Measurements from ENCODE around the gene KRT73. TPM values are rescaled to one million over a fixed set of nuclear protein-coding genes. Genes with fewer than 3 reads are reported as not detected.

Gene KRT73
- total and polyA plus RNA-seq, 8 donors: not detected

- Histone ChIP-seq H3K27ac (no peak overlapping the region), H3K4me1 (no peaks in the 10 kb centered on the region), H3K9me3 (no peaks in the 10 kb centered on the region), H3K36me3 (no peaks in the 10 kb centered on the region), H3K4me3 (no peak overlapping the region), H3K27me3 (peaks cover 0 to 37% (median under 1%) of the 10 kb centered on the region in 3 donors)
- 81 to 95% (median 82%) methylated on average over 9 of the region's 9 CpGs for whole genome bisulfite sequencing, 5 donors
- intact Hi-C loops (cut with DNase I; ENCODE audit: low total_unique reads): no loop called here
- TF ChIP-seq POLR2AphosphoS5 (IDR thresholded peaks at IDR 0.05) (no peak), CTCF (IDR thresholded peaks at IDR 0.05) (no peak), EP300 (IDR thresholded peaks at IDR 0.05) (no peak), POLR2A (IDR thresholded peaks at IDR 0.05) (no peak)
- DNase-seq: no peak
These were observed 2.4 kb downstream of the KRT73 start for GRCh38 chr12:52615912-52616311.

- no peaks in the 10 kb centered on the region for H3K4me1 ChIP-seq
- intact Hi-C loops (cut with DNase I; ENCODE audit: low total_unique reads): no loop called here
- H3K27me3 ChIP-seq: peaks cover 0 to 43% (median 6%) of the 10 kb centered on the region in 3 donors
- H3K36me3 ChIP-seq: no peaks in the 10 kb centered on the region
- no peak overlapping the region for H3K27ac ChIP-seq
- DNase-seq: no peak
- 51 to 63% (median 55%) methylated on average over 6 of the region's 6 CpGs for WGBS, 5 donors
- H3K9me3 ChIP-seq: no peaks in the 10 kb centered on the region
- TF ChIP-seq CTCF (IDR thresholded peaks at IDR 0.05): no peak
- no peak overlapping the region for H3K4me3 ChIP-seq
These were observed 3.0 kb downstream of the KRT73 start for GRCh38 chr12:52615208-52615868.

GRCh38 chr12:52614381-52615207, 3.8 kb downstream of the KRT73 start:
- H3K9me3 ChIP-seq: no peaks in the 10 kb centered on the region
- 78 to 92% (median 82%) methylated on average over 10 of the region's 10 CpGs for WGBS, 5 donors
- H3K4me3 ChIP-seq: no peak overlapping the region
- H3K4me1 ChIP-seq: no peaks in the 10 kb centered on the region
- no peak for DNase-seq
- H3K36me3 ChIP-seq: no peaks in the 10 kb centered on the region
- TF ChIP-seq CTCF (IDR thresholded peaks at IDR 0.05) (no peak), POLR2AphosphoS5 (IDR thresholded peaks at IDR 0.05) (no peak), POLR2A (IDR thresholded peaks at IDR 0.05) (no peak)
- peaks cover 0 to 48% (median 9%) of the 10 kb centered on the region in 3 donors for H3K27me3 ChIP-seq
- H3K27ac ChIP-seq: no peak overlapping the region
- intact Hi-C loops (cut with DNase I; ENCODE audit: low total_unique reads): no loop called here

GRCh38 chr12:52613384-52614030, 4.9 kb downstream of the KRT73 start:
- H3K4me1 ChIP-seq: no peaks in the 10 kb centered on the region
- H3K9me3 ChIP-seq: no peaks in the 10 kb centered on the region
- intact Hi-C loops (cut with DNase I; ENCODE audit: low total_unique reads): no loop called here
- 87 to 96% (median 92%) methylated on average over 9 of the region's 9 CpGs for WGBS, 5 donors
- TF ChIP-seq CTCF (IDR thresholded peaks at IDR 0.05): no peak
- no peak for TF ChIP-seq POLR2A (IDR thresholded peaks at IDR 0.05)
- no peak for TF ChIP-seq POLR2AphosphoS5 (IDR thresholded peaks at IDR 0.05)
- TF ChIP-seq EP300 (IDR thresholded peaks at IDR 0.05): no peak
- H3K27ac ChIP-seq: no peak overlapping the region
- no peak for DNase-seq
- peaks cover 0 to 58% (median 9%) of the 10 kb centered on the region in 3 donors for H3K27me3 ChIP-seq
- no peak overlapping the region for H3K4me3 ChIP-seq
- H3K36me3 ChIP-seq: no peaks in the 10 kb centered on the region
